GM12872 (cell line): ENCODE data around the gene PARP6.

Experiments used
- TF ChIP-seq, protein P1 (sequence below): IDR thresholded peaks from 3 replicates; pipeline ENCODE4 v1.5.1; 2011; ENCODE audit warnings: low read depth, mild to moderate bottlenecking, low read length, moderate library complexity; ENCODE audit not compliant: insufficient read depth

Gene PARP6

DNA sequence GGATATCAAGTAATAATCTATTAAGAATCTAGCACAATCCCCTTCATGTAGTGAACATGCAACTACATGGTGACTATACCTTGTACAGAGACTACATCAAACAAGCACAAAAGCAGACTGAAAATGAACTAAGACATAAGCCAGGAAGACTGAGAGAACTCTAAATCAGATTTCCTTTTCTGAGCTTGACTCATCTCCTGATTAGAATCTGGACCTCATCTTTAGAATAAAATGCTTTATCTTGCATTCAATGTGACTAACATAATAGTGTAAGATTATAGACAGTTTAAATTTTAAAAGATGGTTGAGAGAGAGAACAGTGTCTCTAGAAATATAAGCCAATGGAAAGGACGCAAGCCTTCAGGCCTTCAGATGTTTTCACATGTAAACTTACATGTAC is 23.8 kb downstream of the PARP6 start:
- TF ChIP-seq, protein P1, sequence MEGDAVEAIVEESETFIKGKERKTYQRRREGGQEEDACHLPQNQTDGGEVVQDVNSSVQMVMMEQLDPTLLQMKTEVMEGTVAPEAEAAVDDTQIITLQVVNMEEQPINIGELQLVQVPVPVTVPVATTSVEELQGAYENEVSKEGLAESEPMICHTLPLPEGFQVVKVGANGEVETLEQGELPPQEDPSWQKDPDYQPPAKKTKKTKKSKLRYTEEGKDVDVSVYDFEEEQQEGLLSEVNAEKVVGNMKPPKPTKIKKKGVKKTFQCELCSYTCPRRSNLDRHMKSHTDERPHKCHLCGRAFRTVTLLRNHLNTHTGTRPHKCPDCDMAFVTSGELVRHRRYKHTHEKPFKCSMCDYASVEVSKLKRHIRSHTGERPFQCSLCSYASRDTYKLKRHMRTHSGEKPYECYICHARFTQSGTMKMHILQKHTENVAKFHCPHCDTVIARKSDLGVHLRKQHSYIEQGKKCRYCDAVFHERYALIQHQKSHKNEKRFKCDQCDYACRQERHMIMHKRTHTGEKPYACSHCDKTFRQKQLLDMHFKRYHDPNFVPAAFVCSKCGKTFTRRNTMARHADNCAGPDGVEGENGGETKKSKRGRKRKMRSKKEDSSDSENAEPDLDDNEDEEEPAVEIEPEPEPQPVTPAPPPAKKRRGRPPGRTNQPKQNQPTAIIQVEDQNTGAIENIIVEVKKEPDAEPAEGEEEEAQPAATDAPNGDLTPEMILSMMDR = no peak

DNA sequence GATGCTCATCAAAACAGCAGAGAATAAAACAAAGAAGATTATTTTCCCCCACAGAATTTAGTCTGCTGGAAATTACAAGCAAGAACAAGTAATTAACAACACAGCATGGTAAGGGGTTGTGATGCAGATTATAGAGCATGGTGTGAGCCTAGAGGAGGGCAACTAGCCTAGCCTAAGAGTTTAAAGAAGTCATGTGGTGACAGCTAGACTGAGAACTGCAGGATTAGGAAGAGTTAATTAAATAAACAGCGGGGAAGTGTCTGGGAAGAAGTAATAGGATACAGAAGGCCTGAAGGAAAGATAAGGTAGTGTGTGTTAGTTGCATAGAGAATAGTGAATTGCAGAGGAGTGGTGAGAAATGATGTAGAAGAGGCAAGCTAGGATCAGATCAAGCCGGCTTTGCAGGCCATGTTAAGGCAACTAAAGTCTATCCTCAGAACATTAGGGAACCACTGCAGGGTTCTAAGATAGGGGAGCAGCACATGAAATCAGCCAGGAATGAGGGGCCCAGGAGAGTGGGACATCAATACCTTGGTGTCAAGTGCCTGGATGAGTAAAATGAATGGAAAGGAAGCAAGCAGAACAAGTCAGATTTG is 29.5 kb downstream of the PARP6 start:
- TF ChIP-seq, protein P1 = no peak

DNA sequence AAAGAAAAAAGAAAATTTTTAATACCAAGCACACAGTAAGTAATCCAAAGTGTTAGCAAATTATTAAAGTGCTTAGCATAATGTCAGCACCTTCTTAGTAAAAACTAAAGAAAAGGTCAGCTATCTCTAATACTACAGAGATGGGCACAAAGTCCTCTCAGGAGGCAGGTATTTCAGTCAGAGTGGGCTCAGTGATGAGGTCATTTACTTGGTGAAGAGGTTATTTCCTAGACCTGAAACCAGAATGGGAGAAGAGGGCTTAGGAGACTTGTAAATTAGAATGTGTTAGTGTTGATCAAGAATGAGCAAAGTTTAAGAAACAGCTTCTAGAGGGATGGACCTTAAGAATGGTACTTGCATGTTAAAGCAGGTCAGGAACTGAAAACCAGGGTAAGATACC is 32.7 kb downstream of the PARP6 start:
- TF ChIP-seq, protein P1 = no peak

DNA sequence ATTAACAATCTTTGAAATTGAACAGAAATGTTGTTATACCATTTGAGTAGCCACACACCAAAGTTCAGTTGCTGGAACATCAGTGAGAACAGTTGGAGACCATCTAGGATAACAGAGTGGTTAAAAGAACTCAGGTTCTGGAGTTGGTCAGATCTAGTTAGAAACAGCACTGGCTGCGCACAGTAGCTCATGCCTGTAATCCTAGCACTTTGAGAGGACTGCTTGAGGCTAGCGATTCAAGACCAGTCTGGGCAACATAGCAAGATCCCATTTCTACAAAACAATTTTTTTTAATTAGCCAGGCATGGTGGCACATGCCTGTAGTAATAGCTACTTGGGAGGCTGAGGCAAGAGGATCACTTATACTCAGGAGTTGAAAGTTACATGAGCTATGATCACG is 33.8 kb downstream of the PARP6 start:
- TF ChIP-seq, protein P1 = no peak

DNA sequence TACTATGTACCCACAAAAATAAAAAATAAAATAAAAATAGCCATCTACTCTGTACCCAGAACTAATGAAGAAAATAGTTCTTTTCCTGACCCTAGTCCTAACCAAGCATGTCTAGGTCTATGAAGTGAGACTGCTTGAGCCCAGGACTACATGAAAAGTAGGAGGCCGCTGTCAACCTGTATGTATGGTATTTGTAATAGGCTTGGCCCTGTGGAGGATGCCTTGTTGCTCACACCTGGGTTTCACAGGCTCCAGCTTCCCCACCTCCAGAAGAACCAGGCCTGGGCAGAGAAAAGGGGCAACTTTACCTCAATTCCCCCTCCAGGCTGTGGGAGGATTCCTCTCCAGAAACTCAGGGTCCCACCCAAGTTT is 34.5 kb downstream of the PARP6 start:
- TF ChIP-seq, protein P1 = no peak

DNA sequence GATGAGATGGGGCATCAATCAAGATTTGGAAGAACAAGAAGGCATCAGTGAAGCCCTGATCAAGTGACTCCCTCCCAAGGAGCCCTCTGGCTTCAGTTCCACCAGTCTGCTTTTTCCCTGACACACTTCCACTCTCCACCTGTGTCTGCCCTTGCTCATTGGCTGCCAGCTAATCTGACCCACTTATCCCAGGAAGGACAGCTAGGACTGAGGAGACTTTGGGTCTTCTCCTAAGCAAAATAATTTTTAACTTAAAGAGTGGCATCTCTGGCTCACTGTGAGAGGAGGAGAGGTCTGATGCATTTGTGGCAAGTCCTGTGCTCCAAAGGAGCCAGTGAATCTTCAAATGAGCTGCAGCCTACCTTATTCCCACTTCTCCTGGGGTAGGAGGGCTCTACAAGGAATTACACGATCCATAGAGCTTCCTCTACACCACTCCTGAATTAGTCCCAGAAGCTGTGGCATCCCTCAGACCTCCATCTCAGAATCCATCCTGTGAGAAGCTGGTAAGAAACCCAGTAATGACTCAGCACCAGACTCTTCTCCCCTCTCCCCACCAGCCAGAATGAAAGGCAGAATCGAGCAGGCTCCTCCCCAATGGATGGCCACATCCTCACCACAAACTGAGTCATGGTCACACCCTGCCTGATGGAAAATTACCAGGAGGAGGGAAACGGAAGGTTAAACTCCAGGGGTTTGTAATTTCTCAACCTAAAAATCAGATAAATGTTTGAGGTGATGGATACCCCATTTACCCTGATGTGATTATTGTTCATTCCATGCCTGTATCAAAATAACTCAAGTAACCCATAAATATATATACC is 35.1 kb downstream of the PARP6 start:
- TF ChIP-seq, protein P1 = no peak

DNA sequence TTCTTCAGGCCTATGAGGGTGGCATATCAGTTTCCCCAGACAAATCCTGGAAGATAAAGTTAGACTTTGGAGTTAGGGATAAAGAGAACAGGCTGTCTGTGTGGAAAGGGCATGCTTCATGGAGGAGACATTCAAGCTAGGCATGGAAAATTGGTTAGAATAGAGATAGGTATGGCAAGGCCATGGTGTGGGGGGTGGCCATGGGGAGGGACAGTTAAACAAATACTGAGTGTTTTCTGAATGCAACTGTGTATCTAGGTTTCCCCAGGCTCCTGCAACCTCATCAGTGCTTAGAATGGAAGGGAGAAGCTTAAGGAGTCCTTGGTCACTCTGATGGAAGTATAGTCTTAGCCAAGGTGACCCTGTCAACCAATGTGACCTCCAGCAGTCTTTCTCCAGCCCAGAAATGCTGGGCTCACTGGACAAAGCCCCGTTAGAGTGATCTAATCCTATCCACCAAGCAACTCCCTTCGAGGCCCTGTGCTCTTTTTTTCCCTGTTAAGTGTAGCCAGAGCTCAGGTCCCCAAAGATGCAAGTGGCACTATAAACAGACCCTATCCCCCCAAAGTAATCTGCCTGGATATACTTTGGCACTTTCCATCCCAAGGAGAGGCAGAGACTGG is 35.9 kb downstream of the PARP6 start:
- TF ChIP-seq, protein P1 = no peak
